Naive thymus-derived CD4-positive, alpha-beta T cell (primary cell): ENCODE data around the gene RHEX. TPM values are rescaled to one million over a fixed set of nuclear protein-coding genes. Genes with fewer than 3 reads are reported as not detected.
"Not testable (repeated sequence)": the region's sequence is repeated elsewhere in the genome, so short reads cannot be mapped to it uniquely, and the experiment has no call there.

ENCODE experiments used
- ATAC-seq: fragments of 150-1000 bp; cut with Tn5 transposase; 2 replicates; pipeline ENCODE4 v1.10.0; 2021; ENCODE audit warnings: mild to moderate bottlenecking, moderate library complexity
- CTCF ChIA-PET: fragments of 350-600 bp; sonication (Branson Sonifier 250); formaldehyde crosslinking; loops from one replicate; lab custom pipeline; 2021; ENCODE audit warnings: antibody characterized with exemption; lab: Charles Lee
- POLR2A ChIA-PET: fragments of 350-600 bp; sonication (Branson Sonifier 250); formaldehyde crosslinking; loops from one replicate; lab custom pipeline; 2021; ENCODE audit warnings: antibody characterized with exemption, inconsistent platforms; lab: Charles Lee
- DNase-seq, 9 donors: peaks; one replicate each; pipeline versions ENCODE4 v3.0.0 to v3.0.0-alpha.2; 2020 to 2022; ENCODE audit warnings: mixed read lengths in 1 of 9
- H3K27ac ChIP-seq: one replicate; pipeline ENCODE4 v1.7.0; 2013; ENCODE audit warnings: mild to moderate bottlenecking, low read depth, low read length, moderate library complexity
- H3K27me3 ChIP-seq, 2 donors: one replicate each; pipeline ENCODE4 v1.7.0; 2013; ENCODE audit warnings: low read length in 2 of 2, mild to moderate bottlenecking in 2 of 2, moderate library complexity in 2 of 2; ENCODE audit not compliant: control insufficient read depth in 2 of 2, insufficient read depth in 2 of 2
- H3K36me3 ChIP-seq, 3 experiments: 1 replicate in 2 of 3; 2 replicates in 1 of 3; pipeline ENCODE4 v1.7.0; 2013; ENCODE audit warnings: low read length in 3 of 3, mild to moderate bottlenecking in 3 of 3, moderate library complexity in 1 of 3; ENCODE audit not compliant: insufficient read depth in 3 of 3, control insufficient read depth in 2 of 3
- H3K4me1 ChIP-seq, 2 donors: one replicate each; pipeline ENCODE4 v1.7.0; 2013; ENCODE audit warnings: low read length in 2 of 2, mild to moderate bottlenecking in 2 of 2, moderate library complexity in 1 of 2; ENCODE audit not compliant: control insufficient read depth in 2 of 2, insufficient read depth in 2 of 2
- H3K4me3 ChIP-seq: 2 replicates; pipeline ENCODE4 v1.7.0; 2013; ENCODE audit warnings: mild to moderate bottlenecking, low read length
- H3K9me3 ChIP-seq, 3 experiments: 1 replicate in 2 of 3; 2 replicates in 1 of 3; pipeline ENCODE4 v1.7.0; 2013; ENCODE audit warnings: low read length in 3 of 3; ENCODE audit not compliant: control insufficient read depth in 2 of 3
- H3K27ac Mint-ChIP-seq, 9 donors: one replicate each; pipeline ENCODE4 v1.8.0; 2020 to 2022; ENCODE audit warnings: mixed read lengths in 9 of 9, mild to moderate bottlenecking in 8 of 9, moderate library complexity in 5 of 9, inconsistent platforms in 2 of 9
- H3K27me3 Mint-ChIP-seq, 5 donors: one replicate each; pipeline ENCODE4 v1.8.0; 2021 to 2022; ENCODE audit warnings: mixed read lengths in 5 of 5, mild to moderate bottlenecking in 1 of 5
- H3K36me3 Mint-ChIP-seq, 5 donors: one replicate each; pipeline ENCODE4 v1.8.0; 2020 to 2022; ENCODE audit warnings: mixed read lengths in 5 of 5, mild to moderate bottlenecking in 3 of 5, inconsistent platforms in 1 of 5
- H3K4me1 Mint-ChIP-seq, 7 donors: one replicate each; pipeline ENCODE4 v1.8.0; 2020 to 2022; ENCODE audit warnings: mixed read lengths in 7 of 7, mild to moderate bottlenecking in 3 of 7, inconsistent platforms in 1 of 7
- H3K4me3 Mint-ChIP-seq, 10 donors: one replicate each; pipeline ENCODE4 v1.8.0; 2020 to 2022; ENCODE audit warnings: mild to moderate bottlenecking in 10 of 10, mixed read lengths in 10 of 10, moderate library complexity in 6 of 10, inconsistent platforms in 2 of 10
- H3K9me3 Mint-ChIP-seq, 11 donors: one replicate each; pipeline ENCODE4 v1.8.0; 2020 to 2022; ENCODE audit warnings: mixed read lengths in 11 of 11, mild to moderate bottlenecking in 4 of 11, inconsistent platforms in 1 of 11, moderate library complexity in 1 of 11
- intact Hi-C, 2 donors: fragments of 100-400 bp; cut with micrococcal nuclease; formaldehyde crosslinking; loops; one replicate each; pipeline ENCODE4 v1.15.1; 2023
- polyA plus RNA-seq, 2 donors: library from polyadenylated mRNA; unstranded; fragments of 300-500 nt; fragmentation: Illumina TruSeq; gene quantifications; one replicate each; pipeline ENCODE4 v1.2.3, GENCODE V29; 2021
- total RNA-seq, 6 experiments: library from RNA in 5 of 6; stranded (reverse) in 5 of 6; gene quantifications; 1 replicate in 5 of 6; 2 replicates in 1 of 6; pipeline ENCODE4 v1.2.3 and lab custom pipeline; 2021 to 2026

RHEX gene, protein sequence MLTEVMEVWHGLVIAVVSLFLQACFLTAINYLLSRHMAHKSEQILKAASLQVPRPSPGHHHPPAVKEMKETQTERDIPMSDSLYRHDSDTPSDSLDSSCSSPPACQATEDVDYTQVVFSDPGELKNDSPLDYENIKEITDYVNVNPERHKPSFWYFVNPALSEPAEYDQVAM
- total RNA-seq, result 1 to 10 TPM in 2 of 5 experiments, under 1 TPM in 2, not detected in 1; 0.22 to 2.8 (median 0.72) TPM
- not detected for polyA plus RNA-seq
- not detected for total RNA-seq (lab: John Stamatoyannopoulos, UW)

DNA sequence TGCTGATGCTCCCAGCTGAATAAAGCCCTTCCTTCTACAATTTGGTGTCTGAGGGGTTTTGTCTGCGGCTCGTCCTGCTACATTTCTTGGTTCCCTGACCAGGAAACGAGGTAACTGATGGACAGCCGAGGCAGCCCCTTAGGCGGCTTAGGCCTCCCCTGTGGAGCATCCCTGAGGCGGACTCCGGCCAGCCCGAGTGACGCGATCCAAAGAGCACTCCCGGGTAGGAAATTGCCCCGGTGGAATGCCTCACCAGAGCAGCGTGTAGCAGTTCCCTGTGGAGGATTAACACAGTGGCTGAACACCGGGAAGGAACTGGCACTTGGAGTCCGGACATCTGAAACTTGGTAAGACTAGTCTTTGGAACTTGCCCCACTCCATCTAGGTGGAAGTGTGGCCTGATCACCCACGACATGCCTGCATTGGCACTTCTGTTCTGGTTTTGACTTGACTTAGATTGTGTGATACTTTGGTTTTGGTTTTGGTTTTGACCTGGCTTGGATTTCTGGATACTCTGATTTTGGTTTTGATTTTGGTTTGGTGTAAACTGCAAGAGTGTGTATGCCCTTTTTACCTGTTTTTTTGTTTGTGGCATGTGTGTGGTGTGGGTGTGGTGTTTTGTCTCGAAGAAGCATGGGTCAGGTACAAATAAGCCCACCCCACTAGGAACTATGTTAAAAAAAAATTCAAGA, at the start of gene RHEX:
Gene RHEX, plus strand, starts transcription at position 255 of the 692 bp plus-strand sequence. CDS start 44,656 bp downstream, outside the sequence.
- H3K27me3 Mint-ChIP-seq, result peaks cover 0 to 28% (median 0%) of the 10 kb centered on the region in 5 donors
- POLR2A ChIA-PET, H3K4me3 ChIP-seq, H3K36me3 ChIP-seq, H3K9me3 Mint-ChIP-seq, H3K9me3 ChIP-seq, CTCF ChIA-PET, H3K36me3 Mint-ChIP-seq, H3K27me3 ChIP-seq, H3K27ac ChIP-seq, H3K4me1 ChIP-seq, ATAC-seq: not testable (repeated sequence)
- H3K4me3 Mint-ChIP-seq, result peak within 1 kb of the TSS in 1 of 10 donors; percentile 23
- H3K27ac Mint-ChIP-seq, result peak within 1 kb of the TSS in 1 of 9 donors; percentile 16
- DNase-seq, result peak in 1 of 9 donors; percentile 29
- intact Hi-C loops, result loop anchor here in 1 of 2 donors (10.0 kb wide), 1 partner anchor 362 kb away; no protein-coding TSS in a partner anchor
- peaks cover 7 to 37% (median 18%) of the 10 kb centered on the region in 7 donors for H3K4me1 Mint-ChIP-seq

DNA sequence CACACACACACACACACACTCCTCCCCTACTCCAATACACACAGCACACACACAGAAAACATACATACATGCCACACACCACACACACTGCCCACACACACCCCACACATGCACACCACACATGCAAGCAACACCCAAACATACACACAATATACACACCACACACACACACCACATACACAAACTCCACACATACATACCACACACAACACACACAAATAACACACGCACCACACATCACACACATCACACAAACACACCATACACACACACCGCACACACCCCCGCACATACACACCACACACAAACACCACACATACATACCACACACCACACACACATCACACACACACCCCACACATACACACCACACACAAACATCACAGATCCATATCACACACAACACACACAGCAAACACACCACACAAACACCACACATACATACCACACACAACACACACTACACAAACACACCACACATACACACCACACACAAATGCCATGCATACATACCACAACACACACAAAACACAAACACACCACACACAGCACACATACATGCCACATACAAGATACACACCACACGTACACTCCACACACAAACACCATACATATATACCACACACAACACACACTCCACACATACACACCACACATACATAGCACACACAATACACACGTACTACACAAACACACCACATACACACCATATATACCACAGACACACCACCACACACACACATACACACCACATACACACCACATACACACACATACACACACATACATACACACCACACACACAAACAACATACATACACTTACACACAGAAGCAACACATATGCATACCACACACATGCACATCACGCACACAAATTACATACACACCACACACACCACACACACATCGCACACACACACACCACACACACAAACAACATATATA, 48.8 kb upstream of the RHEX start:
- no peak for DNase-seq
- H3K27ac ChIP-seq, result no peak overlapping the region
- Mint-ChIP-seq H3K36me3 (no peaks in the 10 kb centered on the region), H3K27me3 (peaks cover 0 to 9% (median 5%) of the 10 kb centered on the region in 5 donors), H3K4me3 (no peak overlapping the region), H3K9me3 (peaks cover 0 to 1% (median 0%) of the 10 kb centered on the region in 11 donors), H3K27ac (peak overlapping the region in 1 of 9 donors; percentile 6), H3K4me1 (peaks cover 0 to 9% (median 0%) of the 10 kb centered on the region in 7 donors)
- POLR2A ChIA-PET, result no interaction called here
- H3K4me1 ChIP-seq, result no peaks in the 10 kb centered on the region
- H3K4me3 ChIP-seq, result no peak overlapping the region
- H3K9me3 ChIP-seq, result no peaks in the 10 kb centered on the region
- CTCF ChIA-PET, result no interaction called here
- intact Hi-C loops, result no loop called here
- H3K27me3 ChIP-seq, result no peaks in the 10 kb centered on the region
- no peak for ATAC-seq
- H3K36me3 ChIP-seq, result no peaks in the 10 kb centered on the region

GRCh38 chr1:206004826-206005225, 48.1 kb upstream of the RHEX start:
- Mint-ChIP-seq H3K36me3 (no peaks in the 10 kb centered on the region), H3K27ac (peak overlapping the region in 1 of 9 donors; percentile 6), H3K27me3 (peaks cover 0 to 9% (median 5%) of the 10 kb centered on the region in 5 donors), H3K4me1 (peaks cover 0 to 9% (median 0%) of the 10 kb centered on the region in 7 donors), H3K4me3 (no peak overlapping the region), H3K9me3 (peaks cover 0 to 1% (median 0%) of the 10 kb centered on the region in 11 donors)
- ChIA-PET CTCF (no interaction called here), POLR2A (no interaction called here)
- intact Hi-C loops, result no loop called here
- Histone ChIP-seq H3K36me3 (no peaks in the 10 kb centered on the region), H3K9me3 (no peaks in the 10 kb centered on the region), H3K27ac (no peak overlapping the region), H3K27me3 (no peaks in the 10 kb centered on the region), H3K4me3 (no peak overlapping the region), H3K4me1 (no peaks in the 10 kb centered on the region)
- DNase-seq (no peak), ATAC-seq (no peak)

- no peaks in the 10 kb centered on the region for H3K36me3 Mint-ChIP-seq
- H3K27ac Mint-ChIP-seq, result no peak overlapping the region
- DNase-seq (peak in 1 of 9 donors; percentile 13), ATAC-seq (no peak)
- POLR2A ChIA-PET, result no interaction called here
- peaks cover 0 to 1% (median 0%) of the 10 kb centered on the region in 11 donors for H3K9me3 Mint-ChIP-seq
- no peak overlapping the region for H3K4me3 Mint-ChIP-seq
- H3K4me3 ChIP-seq, result no peak overlapping the region
- intact Hi-C loops, result no loop called here
- no peaks in the 10 kb centered on the region for H3K4me1 ChIP-seq
- CTCF ChIA-PET, result no interaction called here
- no peaks in the 10 kb centered on the region for H3K36me3 ChIP-seq
- H3K9me3 ChIP-seq, result no peaks in the 10 kb centered on the region
- H3K4me1 Mint-ChIP-seq, result peaks cover 0 to 9% (median 0%) of the 10 kb centered on the region in 7 donors
- H3K27me3 Mint-ChIP-seq, result peaks cover 0 to 9% (median 5%) of the 10 kb centered on the region in 5 donors
- H3K27ac ChIP-seq, result no peak overlapping the region
- no peaks in the 10 kb centered on the region for H3K27me3 ChIP-seq
Measured at GRCh38 chr1:206005234-206005633, 47.7 kb upstream of the RHEX start.

DNA sequence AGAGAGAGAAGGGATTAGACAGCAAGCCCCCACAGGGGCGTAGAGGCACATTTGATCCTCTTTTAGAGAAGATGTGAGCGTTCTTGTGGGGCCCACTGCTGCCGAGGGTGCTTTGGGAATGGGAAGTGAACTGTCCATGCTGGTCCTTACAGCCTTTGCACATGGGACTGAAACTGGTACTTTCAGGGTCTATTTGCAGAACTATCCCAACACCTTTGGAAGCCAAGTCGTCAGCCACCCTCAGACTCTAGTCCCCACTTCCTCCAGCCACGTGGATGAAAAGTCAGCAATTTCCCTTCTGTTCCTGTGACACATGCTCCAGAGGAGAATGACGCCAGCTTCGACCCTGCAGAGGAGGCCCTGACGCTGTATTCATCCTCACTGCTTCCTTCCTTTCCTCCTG, 47.2 kb upstream of the RHEX start:
- H3K27me3 ChIP-seq, result no peaks in the 10 kb centered on the region
- H3K4me3 Mint-ChIP-seq, result no peak overlapping the region
- CTCF ChIA-PET, result no interaction called here
- peak; percentile 50 for ATAC-seq
- no peak overlapping the region for H3K4me3 ChIP-seq
- POLR2A ChIA-PET, result no interaction called here
- intact Hi-C loops, result no loop called here
- no peak overlapping the region for H3K27ac Mint-ChIP-seq
- H3K4me1 Mint-ChIP-seq, result peaks cover 0 to 11% (median 0%) of the 10 kb centered on the region in 7 donors
- peak in 1 of 9 donors; percentile 1 for DNase-seq
- no peaks in the 10 kb centered on the region for H3K36me3 Mint-ChIP-seq
- H3K27me3 Mint-ChIP-seq, result peaks cover 0 to 9% (median 5%) of the 10 kb centered on the region in 5 donors
- H3K9me3 ChIP-seq, result no peaks in the 10 kb centered on the region
- peaks cover 0 to 1% (median 0%) of the 10 kb centered on the region in 11 donors for H3K9me3 Mint-ChIP-seq
- no peak overlapping the region for H3K27ac ChIP-seq
- H3K36me3 ChIP-seq, result no peaks in the 10 kb centered on the region
- H3K4me1 ChIP-seq, result no peaks in the 10 kb centered on the region

- intact Hi-C loops, result no loop called here
- peaks cover 0 to 9% (median 5%) of the 10 kb centered on the region in 5 donors for H3K27me3 Mint-ChIP-seq
- H3K27ac Mint-ChIP-seq, result no peak overlapping the region
- Histone ChIP-seq H3K27me3 (no peaks in the 10 kb centered on the region), H3K27ac (no peak overlapping the region), H3K9me3 (no peaks in the 10 kb centered on the region), H3K36me3 (no peaks in the 10 kb centered on the region), H3K4me3 (no peak overlapping the region), H3K4me1 (peaks cover 0 to 5% of the 10 kb centered on the region in 2 donors)
- ChIA-PET POLR2A (no interaction called here), CTCF (no interaction called here)
- DNase-seq, result no peak
- H3K4me3 Mint-ChIP-seq, result no peak overlapping the region
- H3K36me3 Mint-ChIP-seq, result no peaks in the 10 kb centered on the region
- ATAC-seq, result no peak
- H3K9me3 Mint-ChIP-seq, result peaks cover 0 to 1% (median 0%) of the 10 kb centered on the region in 11 donors
- H3K4me1 Mint-ChIP-seq, result peaks cover 5 to 12% (median 8%) of the 10 kb centered on the region in 7 donors
Measured at GRCh38 chr1:206006946-206007345, 46.0 kb upstream of the RHEX start.
